COLO668 (cell line): ENCODE measurements around the gene CYP51A1.
"Not testable (repeated sequence)": the region's sequence is repeated elsewhere in the genome, so short reads cannot be mapped to it uniquely, and the experiment has no call there.

Experiments used
- DNase-seq: peaks from one replicate; lab custom pipeline; 2025; ENCODE audit not compliant: unreplicated experiment; lab: John Stamatoyannopoulos, UW

The CYP51A1 gene

DNA sequence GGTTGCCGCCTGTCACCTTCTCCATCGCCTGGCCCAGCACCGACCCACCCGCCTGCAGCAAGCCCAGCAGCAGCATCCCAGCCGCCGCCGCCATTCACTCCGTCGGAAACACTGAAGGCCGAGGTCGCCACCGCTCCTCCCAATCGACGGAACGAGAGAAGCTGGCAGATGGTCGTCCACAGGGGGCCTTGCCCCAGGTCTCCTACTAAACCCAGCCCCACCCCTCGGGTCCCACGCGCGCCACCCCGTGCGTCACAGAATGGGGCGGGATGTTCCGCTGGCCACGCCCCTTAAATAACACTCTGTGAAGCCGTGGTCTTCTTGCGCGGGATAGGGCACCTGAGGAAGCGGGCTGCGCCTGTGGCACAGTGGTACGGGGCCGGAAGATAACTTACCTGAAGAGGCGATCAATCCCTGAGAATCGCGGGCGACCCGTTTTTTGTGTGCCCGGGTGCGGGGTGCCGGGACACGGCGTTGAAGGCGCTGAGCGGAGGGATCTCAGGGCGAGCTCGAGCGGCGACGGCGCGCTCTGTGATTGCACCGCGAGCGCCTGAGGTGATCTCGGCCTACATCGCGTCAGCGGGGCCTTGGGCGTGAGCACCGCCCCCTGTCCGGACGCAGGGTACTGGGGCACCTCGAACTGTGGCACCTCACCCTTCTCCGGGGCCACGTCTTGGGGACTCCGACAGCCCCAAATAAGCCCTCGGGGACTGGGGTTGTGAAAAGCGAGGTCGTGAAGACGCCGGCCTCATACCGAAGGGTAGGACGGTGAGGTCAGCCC is at the start of gene CYP51A1:
CYP51A1 (minus strand) TSS at position 207 of the 781 bp plus-strand sequence; CDS start at position 94, 113 bp downstream.
- DNase-seq, result peak; percentile 93

DNA sequence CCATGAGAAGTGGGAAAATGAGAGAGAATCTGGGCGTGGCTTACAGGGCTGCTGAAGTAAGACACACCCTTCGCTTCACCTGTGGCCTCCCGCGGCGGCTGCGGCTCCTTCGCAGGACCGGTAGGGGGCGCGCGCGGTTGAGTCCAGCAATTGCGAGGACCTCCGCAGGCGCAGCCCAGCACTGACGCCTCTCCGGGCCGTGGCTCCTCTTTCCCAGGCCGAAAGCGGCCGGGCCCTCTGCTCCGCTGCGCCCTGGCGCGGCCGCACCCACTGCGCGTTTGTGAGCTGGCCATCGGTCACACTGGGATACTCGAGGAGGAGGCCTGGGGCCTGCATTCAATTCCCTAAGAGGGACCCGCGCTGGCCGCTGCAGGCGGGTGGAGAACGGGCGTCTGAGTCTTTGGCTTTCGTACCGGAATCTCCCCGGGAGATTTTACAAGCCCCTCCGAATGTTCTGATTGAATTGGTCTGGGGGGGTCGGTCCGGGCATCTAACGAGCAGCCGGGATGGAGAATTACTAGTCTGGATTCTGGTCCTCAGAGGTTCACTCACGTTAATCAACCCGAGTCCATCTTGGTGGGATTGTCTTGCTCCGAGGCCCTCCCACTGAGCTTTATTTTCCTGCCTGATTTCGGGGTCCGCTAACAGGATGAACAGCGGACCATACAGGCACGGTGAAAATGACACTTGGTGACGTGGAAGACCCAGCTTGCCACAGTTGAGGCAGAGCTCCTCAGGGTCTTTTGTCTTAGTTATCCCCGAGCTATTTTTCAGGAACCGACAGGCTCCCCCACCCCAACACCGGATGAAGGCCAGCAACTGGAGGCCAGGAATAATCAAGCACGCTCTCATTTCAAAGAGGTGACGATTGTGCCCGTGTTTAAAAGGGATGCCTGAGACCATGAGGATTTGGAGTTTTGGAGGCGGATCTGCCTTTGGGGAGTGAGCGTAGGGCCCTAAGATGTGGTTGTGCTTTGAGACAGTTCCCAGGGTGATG is 44.9 kb upstream of the CYP51A1 start, which contains the start of gene LRRD1:
LRRD1 (minus strand) TSS at position 215 of the 997 bp plus-strand sequence. CDS start 13,940 bp downstream, outside the sequence.
- DNase-seq, result peak; percentile 88

DNA sequence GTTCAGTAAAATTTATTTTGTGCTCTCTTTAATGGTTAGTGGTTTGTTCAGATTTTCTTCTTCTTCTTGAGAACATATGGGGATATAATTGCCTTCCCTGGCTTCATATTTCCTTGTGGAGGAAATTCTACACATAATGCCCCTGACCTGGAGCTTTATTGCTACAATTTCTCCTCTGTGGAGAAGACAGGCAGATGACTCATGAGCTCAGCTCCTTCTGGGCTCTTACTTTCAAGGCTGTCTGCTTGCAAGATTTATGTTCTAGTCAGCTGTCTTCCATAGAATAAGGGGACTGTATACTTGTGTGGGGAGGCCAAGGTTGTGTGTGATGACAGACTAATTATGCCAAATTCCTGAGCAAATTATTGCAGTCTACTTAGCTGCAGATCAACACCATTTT is 43.1 kb upstream of the CYP51A1 start:
- DNase-seq, result no peak

DNA sequence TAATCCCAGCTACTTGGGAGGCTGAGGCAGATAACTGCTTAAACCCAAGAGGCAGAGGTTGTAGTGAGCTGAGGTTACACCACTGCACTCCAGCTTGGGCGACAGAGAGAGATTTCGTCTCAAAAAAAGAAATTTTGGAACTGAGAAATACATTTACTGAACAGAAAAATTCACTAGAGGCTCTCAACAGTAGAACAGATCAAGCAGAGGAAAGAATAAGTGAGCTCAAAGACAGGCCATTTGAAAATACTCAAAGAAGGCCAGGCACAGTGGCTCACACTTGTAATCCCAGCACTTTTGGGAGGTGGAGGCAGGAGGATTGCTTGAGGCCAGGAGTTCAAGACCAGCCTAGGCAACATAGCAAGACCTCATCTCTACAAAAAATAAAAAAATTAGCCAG is 35.3 kb upstream of the CYP51A1 start:
- not testable (repeated sequence) for DNase-seq

DNA sequence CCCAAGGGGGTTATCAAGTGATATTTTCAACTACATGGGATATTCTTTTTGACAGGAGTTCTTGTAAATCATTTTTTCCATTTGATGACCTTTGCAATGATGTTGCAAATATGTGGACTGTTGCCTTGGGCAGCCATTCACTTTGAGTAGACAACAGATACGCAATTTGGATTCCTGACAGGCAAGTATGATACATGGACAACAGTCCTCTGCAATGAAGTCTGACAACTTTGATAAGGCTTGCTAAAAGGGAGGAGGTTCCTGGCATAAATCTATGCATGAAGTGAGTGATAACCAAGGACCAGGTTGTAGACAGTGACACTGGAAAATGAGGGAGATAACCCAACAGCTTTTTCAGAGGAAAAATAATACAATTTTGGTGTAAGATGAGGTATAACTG is 27.0 kb upstream of the CYP51A1 start:
- no peak for DNase-seq

DNA sequence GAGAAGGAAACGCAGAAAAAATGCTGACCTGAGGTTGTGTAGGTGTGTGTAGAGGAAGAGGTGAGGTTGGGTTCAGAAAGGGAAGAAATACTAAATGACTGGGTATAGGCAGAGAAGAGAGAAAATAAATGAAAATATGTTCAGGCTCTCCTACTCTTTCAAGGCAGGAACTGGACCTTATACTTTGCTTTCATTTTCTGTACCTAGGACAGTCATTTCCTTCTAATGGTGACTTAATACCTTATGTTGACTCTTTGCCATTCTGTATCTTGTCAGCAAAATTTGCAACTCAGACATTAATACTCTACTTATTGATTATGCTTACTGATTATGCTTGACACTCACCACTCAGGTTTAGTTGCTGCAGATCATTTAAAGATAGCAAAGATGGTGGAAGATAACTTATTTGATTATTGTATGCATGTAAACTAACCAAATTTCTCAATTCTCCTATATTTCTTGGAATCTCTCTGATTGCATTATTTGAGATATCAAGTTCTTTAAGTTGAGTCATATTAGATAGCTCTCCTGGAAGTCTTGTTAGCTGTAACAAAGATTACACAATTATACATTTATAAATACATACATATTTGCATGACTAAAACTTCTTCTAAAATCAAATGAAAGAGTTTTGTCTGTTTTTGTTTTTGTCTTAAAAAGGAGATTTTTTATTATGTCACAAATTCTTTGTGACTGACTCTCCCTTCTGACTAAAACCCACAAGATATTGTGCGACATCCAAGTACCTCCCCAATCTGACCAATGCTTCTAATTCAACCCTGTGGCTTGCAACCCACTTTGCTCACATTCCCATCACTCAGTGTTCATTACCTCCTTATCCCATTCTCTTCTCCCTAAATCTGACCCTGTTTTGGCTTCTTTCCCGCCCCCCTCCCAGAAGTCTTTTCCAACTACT is 24.6 kb upstream of the CYP51A1 start:
- no peak for DNase-seq

DNA sequence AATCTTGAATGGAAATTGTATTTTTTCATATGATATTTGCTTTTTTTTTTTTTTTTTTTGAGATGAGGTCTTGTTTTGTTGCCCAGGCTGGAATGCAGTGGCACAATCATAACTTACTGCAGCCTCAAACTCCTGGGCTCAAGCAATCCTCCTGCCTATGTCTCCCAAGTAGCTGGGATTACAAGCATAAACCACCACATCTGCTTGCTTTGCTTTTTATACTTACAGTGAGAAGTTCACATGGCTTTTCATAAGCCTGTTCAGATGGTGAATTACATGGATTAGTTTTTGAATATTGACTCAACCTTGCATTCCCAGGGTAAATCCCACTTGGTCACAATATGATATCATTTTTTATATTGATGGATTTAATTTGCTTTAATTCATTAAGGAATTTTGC is 22.7 kb upstream of the CYP51A1 start:
- DNase-seq, result no peak

DNA sequence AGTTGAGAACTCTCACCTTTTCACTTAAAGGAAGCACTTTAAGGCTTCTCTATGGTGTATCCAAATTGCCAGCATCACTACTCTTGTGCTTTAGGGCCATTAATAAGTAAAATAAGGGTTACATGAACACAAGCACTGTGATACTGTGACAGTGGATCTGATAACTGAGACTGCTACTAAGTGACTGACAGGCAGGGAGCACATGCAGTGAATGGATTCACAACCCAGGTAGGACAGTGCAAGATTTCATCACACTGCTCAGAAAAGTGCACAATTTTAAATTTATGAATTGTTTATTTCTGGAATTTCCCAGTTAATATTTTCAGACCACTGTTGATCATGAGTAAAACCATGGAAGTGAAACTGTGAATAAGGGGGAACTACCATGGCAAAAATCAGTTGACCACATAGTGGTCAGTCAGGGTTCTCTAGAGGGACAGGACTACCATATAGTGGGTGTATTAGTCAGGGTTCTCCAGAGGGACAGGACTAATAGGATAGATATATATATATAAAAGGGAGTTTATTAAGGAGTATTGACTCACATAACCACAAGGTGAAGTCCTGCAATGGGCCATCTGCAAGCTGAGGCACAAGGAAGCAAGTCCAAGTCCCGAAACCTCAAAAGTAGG is 20.9 kb upstream of the CYP51A1 start:
- no peak for DNase-seq

DNA sequence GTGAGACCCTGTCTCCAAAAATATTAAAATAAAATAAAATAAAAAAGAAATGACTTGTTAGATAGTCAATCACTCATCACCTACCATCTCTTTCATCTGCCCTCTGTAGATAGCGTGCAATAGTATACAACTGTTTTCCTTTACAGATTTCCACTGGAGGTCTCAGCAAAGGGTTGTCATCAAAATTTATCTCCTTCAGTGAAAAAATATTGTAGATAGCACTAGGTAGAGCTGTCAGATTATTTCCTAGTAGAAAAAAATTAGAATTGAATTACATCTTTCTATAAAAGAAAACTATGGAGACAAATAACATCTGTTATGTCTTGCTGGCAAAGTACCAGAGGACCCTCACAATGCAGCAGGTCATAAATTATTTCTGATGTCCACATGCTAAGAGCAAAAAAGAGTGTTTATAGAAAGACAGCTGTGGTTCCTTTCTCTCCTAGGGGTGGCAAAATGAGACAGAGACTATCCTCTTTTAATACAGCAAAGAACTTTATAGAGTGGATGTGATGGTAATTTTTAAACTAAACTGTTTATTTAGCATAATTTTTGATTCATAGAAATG is 16.3 kb upstream of the CYP51A1 start:
- DNase-seq, result no peak

DNA sequence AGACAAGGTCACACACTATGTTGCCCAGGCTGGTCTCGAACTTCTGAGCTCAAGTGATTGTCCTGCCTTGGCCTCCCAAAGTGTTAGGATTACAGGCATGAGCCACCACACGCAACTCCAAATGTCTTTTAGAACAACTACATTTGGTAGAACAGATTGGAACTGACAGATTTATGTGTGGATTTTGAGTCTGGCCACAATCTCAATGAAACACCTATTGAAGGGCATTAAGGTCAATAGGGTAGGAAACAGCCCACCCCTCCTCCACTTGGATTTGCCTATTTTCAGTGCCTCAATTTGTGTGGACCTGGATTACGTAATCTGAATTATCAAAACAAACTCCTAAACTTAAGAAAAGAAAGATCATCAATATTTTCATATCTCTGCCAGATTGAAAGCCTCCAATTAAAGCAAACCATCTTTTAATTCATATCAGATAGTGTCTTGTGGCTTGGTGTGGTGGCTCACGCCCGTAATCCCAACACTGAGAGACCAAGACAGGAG is 15.5 kb upstream of the CYP51A1 start:
- no peak for DNase-seq

DNA sequence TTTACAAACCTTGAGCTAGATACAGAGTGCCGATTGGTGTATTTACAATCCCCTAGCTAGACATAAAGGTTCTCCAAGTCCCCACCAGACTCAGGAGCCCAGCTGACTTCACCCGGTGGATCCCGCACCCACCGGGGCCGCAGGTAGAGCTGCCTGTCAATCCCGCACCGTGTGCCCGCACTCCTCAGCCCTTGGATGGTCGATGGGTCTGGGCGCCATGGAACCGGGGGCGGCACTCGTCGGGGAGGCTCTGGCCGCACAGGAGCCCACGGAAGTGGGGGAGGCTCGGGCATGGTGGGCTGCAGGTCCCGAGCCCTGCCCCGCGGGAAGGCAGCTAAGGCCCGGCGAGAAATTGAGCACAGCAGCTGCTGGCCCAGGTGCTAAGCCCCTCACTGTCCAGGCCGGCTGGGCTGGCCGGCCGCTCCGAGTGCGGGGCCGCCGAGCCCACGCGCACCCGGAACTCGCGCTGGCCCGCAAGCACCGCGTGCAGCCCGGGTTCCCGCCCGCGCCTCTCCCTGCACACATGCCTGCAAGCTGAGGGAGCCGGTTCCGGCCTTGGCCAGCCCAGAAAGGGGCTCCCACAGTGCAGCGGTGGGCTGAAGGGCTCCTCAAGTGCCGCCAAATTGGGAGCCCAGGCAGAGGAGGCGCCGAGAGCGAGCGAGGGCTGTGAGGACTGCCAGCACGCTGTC is 9.1 kb upstream of the CYP51A1 start:
- DNase-seq, result not testable (repeated sequence)

DNA sequence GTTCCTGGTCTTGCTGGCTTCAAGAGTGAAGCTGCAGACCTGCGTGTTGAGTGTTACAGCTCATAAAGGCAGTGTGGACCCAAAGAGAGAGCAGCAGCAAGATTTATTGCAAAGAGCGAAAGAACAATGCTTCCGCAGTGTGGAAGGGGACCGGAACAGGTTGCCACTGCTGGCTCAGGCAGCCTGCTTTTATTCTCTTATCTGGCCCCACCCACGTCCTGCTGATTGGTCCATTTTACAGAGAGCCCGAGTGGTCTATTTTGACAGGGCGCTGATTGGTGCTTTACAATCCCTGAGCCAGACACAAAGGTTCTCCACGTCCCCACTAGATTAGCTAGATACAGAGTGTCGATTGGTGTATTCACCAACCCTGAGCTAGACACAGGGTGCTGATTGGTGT is 8.5 kb upstream of the CYP51A1 start:
- DNase-seq, result not testable (repeated sequence)

DNA sequence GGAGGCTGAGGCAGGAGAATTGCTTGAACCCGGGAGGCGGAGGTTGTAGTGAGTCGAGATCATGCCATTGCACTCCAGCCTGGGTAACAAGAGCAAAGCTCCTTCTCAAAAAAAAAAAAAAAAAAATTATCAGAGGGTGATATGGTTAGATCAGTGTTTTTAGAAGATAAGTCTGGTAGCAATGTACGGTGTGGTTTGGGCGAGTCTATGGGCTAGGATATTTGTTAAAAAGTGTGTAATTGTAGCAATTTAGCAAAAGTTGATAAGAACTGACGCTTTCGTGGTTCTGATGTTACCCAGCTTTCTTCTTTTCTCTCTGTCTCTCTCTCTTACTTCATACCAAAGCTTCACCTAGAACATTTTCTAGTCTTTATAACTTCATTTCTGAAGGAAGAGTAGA is 6.9 kb upstream of the CYP51A1 start:
- DNase-seq, result no peak

DNA sequence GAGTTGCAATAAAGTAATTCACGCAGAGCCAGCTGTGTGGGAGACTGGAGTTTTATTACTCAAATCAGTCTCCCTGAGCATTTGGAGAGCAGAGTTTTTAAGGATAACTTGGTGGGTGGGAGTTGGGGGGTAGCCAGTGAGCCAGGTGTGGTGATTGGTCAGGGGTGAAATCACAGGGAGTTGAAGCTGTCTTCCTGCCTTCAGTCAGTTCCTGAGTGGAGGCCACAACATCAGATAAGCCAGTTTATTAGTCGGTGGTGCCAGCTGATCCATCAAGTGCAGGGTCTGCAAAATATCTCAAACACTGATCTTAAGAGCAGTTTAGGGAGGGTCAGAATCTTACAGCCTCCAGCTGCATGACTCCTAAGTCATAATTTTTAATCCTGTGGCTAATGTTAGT is 3.3 kb upstream of the CYP51A1 start:
- no peak for DNase-seq

DNA sequence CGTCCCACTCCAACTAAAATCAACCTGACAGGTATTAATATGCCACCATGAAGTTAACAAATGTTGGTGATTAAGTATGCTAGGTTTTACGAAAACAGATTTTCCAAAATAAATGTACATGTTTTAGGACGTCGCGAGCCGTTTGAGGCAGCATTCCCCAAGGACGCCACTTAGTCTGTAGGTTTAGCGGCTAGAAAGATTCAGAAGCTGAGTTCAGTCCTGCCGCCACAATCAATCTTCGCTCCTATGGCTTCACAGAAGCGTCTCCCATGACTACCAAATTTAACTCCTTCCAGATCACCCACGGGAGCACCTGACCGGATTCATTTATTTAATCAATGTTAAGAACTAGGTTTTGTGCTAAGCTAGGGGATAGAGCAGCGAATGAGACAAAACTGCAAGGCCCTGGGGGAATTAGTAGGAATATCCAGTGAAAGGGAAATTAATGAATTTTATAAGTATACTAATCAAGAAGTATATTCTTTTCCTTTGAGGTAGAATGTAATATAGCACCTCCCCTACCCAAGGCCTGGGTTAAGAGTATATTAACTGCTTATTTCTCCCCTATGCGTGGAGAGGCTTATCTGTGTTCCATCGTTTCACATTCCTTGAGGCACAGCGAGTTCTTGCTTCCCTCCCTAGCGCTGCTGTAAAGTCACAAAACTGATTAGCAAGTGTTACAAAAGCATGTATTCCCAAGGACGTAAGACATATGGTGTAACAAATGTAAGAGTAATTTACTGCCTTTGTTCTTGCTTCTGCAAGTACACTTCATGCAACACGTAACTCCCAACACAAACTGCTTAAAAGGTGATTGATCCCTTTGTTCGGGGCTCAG is 994 bp upstream of the CYP51A1 start:
- peak; percentile 41 for DNase-seq

DNA sequence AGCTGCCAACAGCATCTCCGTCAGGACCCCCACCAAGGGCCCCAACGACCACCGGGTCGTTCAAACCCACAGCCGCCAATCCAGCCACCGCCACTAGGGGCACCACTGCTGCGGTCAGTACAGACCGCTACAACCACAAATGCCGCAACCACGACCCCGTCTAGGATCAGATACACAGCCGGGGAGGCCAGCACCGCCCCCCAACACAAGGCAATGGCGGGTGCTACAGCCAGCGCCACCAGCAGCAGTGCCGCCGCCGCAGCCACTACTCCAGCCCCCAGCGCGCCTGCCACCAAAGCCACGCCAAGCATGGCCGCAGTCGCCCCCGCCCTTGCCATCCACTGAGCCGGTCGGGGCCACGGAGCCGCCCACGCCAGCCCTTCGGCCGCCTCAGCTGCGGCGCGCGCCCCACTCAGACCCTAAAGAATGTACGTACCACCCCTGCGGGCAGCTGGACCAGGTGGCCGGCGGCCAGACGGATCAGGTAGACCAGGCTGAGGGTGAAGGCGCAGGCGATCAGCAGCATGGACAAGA is 473 bp downstream of the CYP51A1 start:
- DNase-seq, result peak; percentile 81

DNA sequence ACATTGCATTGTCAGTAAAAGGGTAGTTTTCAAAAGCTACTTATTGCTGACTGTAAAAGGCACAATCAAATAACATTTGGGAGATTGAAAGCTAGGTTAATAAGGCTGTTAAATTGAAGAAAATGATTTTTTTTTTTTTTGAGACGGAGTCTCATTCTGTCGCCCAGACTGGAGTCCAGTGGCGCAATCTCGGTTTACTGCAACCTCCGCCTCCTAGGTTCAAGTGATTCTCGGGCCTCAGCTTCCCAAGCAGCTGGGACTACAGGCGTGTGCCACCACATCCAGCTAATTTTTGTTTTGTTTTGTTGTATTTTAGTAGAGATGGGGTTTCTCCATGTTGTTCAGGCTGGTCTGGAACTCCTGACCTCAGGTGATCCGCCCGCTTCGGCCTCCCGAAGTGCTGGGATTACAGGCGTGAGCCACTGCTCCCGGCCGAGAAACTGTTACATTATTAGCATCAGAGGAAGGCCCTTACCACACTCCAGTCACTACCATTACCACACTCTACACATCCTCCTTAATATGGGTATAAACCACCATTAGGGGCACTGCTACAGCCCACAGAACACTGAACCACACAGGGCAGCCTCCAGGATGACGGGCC is 1.0 kb downstream of the CYP51A1 start:
- no peak for DNase-seq
